ENCODE data around the gene UBXN7. TPM values are rescaled to one million over a fixed set of nuclear protein-coding genes. Genes with fewer than 3 reads are reported as not detected.
"Not testable (repeated sequence)": the region's sequence is repeated elsewhere in the genome, so short reads cannot be mapped to it uniquely, and the experiment has no call there.

The UBXN7 gene
- total RNA-seq, 1 experiment from 2014 or later, result 125 TPM

- Histone ChIP-seq H3K27ac (no peak overlapping the region), H3K9me3 (ENCODE audit: insufficient read depth, low read depth) (no peaks in the 10 kb centered on the region), H4K20me1 (ENCODE audit: insufficient read depth) (peaks cover 2% of the 10 kb centered on the region; the same call in 1 of the 2 replicates), H3K36me3 (ENCODE audit: low read depth) (peaks cover 4% of the 10 kb centered on the region), H3K4me2 (no peak overlapping the region), H3K27me3 (ENCODE audit: insufficient read depth, low read depth) (no peaks in the 10 kb centered on the region), H3K4me3 (no peak overlapping the region), H3K4me1 (replicated peaks; ENCODE audit: insufficient read depth) (no peaks in the 10 kb centered on the region), H2AFZ (no peak overlapping the region), H3F3A (ENCODE audit: insufficient read depth, low read depth) (peaks cover 47% of the 10 kb centered on the region), H3K9me2 (ENCODE audit: insufficient read depth) (no peaks in the 10 kb centered on the region), H3K79me2 (ENCODE audit: low read depth) (no peaks in the 10 kb centered on the region)
- POLR2A ChIA-PET (ENCODE audit: unreplicated experiment), result interaction anchor here (0.7 kb wide), 1 partner anchor 130 kb away, joined by 4 read pairs; no protein-coding TSS in a partner anchor
- DNase-seq, result no peak
- no TSS peak for BruUV-seq (replicated peaks)
- CTCF ChIA-PET, result no interaction called here
- intact Hi-C loops (cut with micrococcal nuclease; ENCODE audit: unreplicated experiment), result no loop called here
- no peak for TF ChIP-seq CTCF (conservative IDR thresholded peaks at IDR 0.05)
- no peak for TF ChIP-seq EZH2 (IDR thresholded peaks at IDR 0.05; ENCODE audit: low read depth)
Observed at GRCh38 chr3:196314597-196314996, 117.6 kb downstream of the UBXN7 start.

GRCh38 chr3:196314086-196314485, 118.1 kb downstream of the UBXN7 start:
- H3K4me1 ChIP-seq (replicated peaks; ENCODE audit: insufficient read depth); H3K36me3 ChIP-seq (ENCODE audit: low read depth); BruUV-seq (replicated peaks); H3K4me3 ChIP-seq; CTCF ChIA-PET; H3K27ac ChIP-seq; H2AFZ ChIP-seq; intact Hi-C loops (cut with micrococcal nuclease; ENCODE audit: unreplicated experiment); POLR2A ChIA-PET (ENCODE audit: unreplicated experiment); H3K4me2 ChIP-seq; H4K20me1 ChIP-seq (ENCODE audit: insufficient read depth); H3K27me3 ChIP-seq (ENCODE audit: insufficient read depth, low read depth); H3K79me2 ChIP-seq (ENCODE audit: low read depth); H3K9me2 ChIP-seq (ENCODE audit: insufficient read depth); DNase-seq; H3K9me3 ChIP-seq (ENCODE audit: insufficient read depth, low read depth): not testable (repeated sequence)
- H3F3A ChIP-seq (ENCODE audit: insufficient read depth, low read depth), result peaks cover 42% of the 10 kb centered on the region

DNA sequence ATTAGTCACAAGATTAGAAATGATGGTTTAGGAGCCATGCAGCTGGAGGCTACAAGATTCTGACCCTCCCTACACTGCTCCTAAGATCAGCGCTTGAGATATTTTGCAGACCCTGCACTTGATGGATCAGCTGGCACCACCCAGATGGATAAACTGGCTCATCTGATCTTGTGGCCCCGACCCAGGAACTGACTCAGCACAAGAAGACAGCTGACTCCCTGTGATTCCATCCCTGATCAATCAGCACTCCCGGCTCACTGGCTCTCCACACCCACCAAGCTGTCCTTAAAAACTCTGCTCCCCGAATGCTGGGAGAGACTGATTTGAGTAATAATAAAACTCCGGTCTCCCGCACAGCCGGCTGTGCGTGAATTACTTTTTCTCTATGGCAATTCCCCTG, 129.3 kb downstream of the UBXN7 start:
- BruUV-seq (replicated peaks); H4K20me1 ChIP-seq (ENCODE audit: insufficient read depth); H3K36me3 ChIP-seq (ENCODE audit: low read depth); H3K79me2 ChIP-seq (ENCODE audit: low read depth); H3K27me3 ChIP-seq (ENCODE audit: insufficient read depth, low read depth); intact Hi-C loops (cut with micrococcal nuclease; ENCODE audit: unreplicated experiment); H2AFZ ChIP-seq; CTCF ChIA-PET; POLR2A ChIA-PET (ENCODE audit: unreplicated experiment); H3K4me1 ChIP-seq (replicated peaks; ENCODE audit: insufficient read depth); H3K4me3 ChIP-seq; H3K27ac ChIP-seq; H3F3A ChIP-seq (ENCODE audit: insufficient read depth, low read depth); H3K4me2 ChIP-seq; H3K9me2 ChIP-seq (ENCODE audit: insufficient read depth); H3K9me3 ChIP-seq (ENCODE audit: insufficient read depth, low read depth); DNase-seq: not testable (repeated sequence)

DNA sequence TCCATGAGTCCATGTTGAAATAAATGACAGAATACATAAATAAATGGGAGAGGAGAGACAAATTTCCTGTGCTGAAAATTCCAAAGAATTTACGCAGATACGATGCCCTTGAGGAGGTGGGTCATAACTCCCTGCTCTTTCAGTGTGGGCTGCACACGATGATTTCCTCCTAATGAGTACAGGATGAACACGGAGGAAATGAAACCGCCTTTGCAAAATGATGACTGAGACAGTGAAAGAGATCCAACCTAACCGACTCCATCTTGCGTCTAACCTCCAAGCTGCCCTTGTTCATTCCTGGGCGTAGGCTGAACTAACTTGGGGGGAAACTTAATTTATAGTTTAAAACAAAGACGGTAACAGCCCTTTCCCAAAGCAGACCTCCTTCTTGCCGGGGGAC, 129.7 kb downstream of the UBXN7 start:
- POLR2A ChIA-PET (ENCODE audit: unreplicated experiment), result interaction anchor here (0.6 to 0.7 kb wide), 2 partner anchors 9 to 579 kb away, joined by 4 to 6 read pairs; no protein-coding TSS in a partner anchor
- H4K20me1 ChIP-seq (ENCODE audit: insufficient read depth); H3K9me2 ChIP-seq (ENCODE audit: insufficient read depth); H3K36me3 ChIP-seq (ENCODE audit: low read depth); H3K4me3 ChIP-seq; H3K27ac ChIP-seq; CTCF ChIA-PET; H3K4me1 ChIP-seq (replicated peaks; ENCODE audit: insufficient read depth); H3F3A ChIP-seq (ENCODE audit: insufficient read depth, low read depth); intact Hi-C loops (cut with micrococcal nuclease; ENCODE audit: unreplicated experiment); H3K79me2 ChIP-seq (ENCODE audit: low read depth); DNase-seq; H3K9me3 ChIP-seq (ENCODE audit: insufficient read depth, low read depth); H3K4me2 ChIP-seq; H2AFZ ChIP-seq; BruUV-seq (replicated peaks); H3K27me3 ChIP-seq (ENCODE audit: insufficient read depth, low read depth): not testable (repeated sequence)
